GM19193 (cell line): ENCODE measurements around the gene SECISBP2.

ENCODE experiments used
- POLR2A ChIP-seq: IDR thresholded peaks from 4 replicates; pipeline ENCODE4 v1.6.1; 2011; ENCODE audit not compliant: insufficient read depth, insufficient read length; ENCODE audit errors: extremely low read depth

SECISBP2 gene

DNA sequence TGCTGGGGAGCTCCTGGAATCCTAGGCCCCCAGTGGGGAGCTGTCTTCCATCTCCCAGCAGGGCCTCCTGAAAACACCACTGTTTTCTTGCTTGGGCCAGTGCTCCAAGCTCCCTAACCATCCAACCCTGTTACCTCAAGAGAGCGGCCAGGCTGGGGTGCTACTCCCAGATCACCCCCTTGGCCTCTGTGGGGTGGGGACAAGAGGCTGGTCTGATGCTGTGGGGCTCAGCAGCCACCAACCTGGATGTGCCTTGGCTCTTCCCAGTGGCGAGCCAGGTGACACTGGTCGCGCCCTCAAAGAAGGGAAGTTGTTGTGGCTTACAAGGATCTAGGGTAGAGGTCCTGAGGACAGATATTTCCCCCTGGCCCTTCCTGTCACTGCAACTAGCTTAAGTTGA is 49.0 kb downstream of the SECISBP2 start:
- no peak for TF ChIP-seq POLR2A

DNA sequence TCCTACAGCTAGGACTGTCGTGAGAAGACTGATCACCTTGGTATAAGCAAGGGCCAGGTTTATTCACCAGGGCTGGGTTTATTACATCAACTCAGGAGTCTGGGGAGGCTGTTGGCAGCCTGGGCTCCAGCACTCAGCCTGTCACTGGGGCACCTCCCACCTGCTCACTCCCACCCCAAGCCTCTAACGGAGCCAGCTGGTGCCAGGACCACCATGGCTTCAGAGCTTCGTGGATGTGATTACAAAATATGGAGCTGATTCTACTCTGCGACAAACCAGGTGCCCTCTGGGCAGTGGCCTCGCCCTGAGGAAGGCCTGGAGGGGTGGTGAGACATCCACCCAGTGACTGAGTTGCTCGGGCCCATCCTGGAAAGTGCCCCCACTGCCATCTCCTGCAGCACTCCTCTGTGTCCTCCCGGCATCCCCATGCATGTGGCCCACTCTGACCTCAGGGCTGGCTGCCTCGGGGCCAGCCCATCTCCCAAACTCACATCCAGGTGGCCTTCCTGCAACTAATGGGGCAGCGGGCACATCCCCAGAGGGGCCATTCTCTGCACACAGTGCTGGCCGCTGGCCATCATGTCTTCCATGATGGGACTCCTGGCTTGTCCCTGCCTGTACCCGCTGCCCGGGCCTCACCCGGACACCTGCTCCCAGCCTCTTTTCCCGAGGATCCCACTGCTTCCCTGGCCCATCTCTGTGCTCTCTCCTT is 49.6 kb downstream of the SECISBP2 start:
- TF ChIP-seq POLR2A, result no peak

DNA sequence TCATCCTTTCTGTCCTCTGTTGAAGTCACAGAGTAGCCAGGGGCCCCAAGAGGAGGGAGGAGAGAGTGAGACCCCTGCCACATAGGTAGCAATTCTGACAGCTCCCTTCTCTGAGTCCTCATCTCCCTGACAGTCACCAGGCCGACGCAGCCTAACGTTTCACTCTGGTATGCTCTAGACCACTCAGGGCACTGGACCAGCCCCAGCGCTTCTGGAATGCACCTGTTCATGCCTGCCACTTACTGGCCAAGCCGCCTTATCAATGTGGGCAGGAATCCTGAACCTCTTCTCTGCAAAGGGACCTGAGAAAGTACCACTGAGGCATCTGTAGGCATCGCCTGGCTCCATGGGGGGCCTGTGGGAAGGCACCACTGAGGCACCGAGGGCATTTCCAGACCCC is 50.2 kb downstream of the SECISBP2 start:
- TF ChIP-seq POLR2A, result no peak

DNA sequence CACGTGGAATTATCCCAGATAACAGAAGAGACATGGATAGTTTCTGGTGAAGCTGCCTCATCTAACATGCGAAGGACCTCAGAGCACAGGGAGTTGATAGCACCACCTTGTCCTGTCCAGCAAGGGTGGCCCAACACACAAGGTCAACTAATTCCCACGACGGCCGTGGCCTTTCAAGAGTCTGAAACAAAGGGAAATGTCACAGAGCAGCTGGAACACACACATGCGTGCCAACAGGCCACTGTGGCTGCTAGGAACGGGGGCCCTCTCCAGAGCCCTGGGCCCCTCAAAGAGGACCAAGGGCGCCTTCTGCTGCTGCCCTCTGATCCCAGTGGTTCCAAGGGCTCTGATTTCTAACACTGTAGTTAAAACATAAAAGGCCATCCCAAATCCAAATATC is 50.7 kb downstream of the SECISBP2 start:
- TF ChIP-seq POLR2A, result no peak

DNA sequence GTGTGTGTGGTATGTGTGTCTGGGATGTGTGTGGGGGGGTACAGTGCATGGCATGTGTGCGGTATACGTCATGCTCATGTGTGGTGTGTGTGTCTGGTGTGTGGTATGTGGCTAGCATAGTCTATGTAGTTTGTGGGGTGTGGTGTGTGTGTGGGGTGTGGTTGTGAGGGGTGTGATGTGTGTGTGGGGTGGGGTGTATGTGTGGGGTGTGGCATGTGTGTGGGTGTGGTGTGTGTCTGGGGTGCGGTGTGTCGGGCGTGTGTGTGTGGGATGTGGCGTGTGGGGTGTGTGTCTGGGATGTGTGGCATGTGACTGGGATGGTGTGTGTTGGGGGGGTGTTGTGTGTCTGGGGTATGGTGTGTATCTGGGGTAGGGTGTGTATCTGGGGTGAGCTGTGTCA is 52.3 kb downstream of the SECISBP2 start:
- TF ChIP-seq POLR2A, result no peak

DNA sequence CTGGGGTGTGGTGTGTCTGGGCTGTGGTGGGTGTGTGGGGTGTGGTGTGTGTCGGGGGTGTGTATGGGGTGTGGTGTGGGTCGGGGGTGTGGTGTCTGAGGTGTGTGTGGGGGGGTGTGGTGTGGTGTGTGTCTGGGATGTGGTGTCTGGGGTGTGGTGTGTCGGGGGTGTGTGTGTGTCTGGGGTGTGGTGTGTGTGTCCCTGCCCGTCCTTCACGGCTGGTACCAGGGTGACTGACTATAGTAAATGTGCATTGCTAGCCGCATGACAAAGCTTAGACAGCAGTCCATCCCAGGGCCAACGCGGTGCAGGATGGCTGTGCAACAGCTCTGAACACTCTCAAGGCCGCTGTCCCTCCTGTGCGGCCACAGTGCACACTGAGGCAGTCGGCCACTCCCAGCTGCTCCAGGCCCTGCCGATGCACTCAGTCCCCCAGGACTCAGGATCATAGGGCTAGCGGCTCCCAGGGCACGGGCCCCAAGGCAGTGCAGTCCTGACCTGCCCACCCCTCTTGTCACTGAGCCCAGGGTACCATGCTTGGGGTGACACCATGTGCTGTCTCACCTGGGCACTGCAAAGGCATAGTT is 54.0 kb downstream of the SECISBP2 start:
- TF ChIP-seq POLR2A, result no peak

DNA sequence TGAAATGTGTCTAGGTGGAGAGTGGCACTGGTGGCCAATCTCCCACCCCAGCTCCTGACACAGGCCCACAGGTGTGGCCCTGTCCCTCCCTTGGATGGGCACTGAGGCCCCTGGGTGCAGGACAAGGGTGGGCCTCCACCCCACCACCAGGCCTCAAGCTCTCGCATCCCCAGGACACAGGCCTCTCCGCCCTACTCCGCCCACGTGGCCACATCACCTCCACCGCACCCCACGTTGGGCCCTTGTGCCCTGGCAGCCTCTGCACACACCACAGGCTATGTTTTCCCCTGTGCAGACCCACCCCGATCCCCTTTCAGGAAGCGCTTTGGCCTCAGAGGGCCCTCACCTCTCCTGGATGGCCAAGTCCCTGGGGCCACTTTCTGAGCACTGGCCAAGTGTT is 54.7 kb downstream of the SECISBP2 start:
- no peak for TF ChIP-seq POLR2A

DNA sequence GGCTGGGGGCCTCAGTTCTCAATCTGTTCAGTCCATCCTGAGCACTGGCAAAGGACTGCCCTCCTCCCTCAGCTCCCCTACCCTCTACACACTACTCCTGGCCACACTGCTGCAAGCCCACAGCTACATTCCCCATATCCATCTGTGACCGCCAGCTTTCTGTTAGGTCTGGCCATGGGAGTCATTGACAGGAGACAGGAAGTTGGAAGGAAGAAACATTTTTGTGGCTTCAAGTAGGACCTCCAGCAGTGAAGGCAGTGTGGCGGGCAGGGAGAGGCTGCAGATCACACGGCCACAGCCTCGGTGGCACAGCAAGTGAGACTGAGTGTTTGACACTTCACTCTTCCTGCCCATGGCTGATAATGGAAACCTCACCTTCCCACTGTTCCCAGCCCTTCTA is 55.9 kb downstream of the SECISBP2 start:
- no peak for TF ChIP-seq POLR2A

DNA sequence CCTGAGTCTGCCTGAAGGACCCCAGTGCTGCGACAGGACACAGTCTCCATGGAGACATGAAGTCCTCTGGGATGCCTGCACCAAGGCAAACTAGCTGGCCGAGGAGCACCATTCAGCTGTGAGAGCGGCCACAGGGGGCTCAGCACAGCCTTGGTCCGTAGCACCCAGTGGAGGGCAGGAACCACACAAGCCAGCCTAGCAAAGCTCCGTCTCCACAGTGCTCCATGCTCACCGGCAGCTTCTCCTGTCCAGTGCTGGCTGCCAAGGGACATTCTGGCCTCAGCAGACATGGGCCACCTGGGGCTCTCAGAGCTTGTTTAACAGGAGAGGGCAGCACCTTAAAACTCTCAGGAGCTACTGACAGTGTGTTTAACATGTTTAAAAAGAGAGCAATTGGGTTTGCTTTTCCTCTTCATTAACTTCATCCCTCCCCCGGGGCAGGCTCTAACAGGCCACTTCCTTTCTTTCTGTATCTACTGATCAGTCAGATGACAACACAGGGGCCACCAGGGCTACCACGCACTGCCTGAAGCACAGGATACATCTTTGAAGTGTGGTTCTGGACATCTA is 57.0 kb downstream of the SECISBP2 start:
- peak; percentile 39 for TF ChIP-seq POLR2A

DNA sequence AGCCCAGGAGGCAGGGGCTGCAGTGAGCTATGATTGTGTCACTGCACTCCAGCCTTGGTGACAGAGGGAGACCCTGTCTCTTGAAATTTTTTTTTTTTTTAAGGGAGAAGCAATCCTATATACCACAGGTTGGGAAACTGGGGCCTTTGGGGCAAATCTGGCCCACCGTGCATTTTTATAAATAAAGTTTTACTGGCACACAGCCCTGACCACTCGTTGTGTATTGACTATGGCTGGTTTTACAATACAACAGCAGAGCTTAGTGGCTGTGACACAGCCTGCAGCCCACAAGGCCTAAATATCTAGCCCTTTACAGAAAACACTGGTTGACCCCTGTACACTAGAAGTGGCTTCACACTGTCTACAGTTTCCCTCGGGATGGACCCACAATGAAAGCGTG is 58.0 kb downstream of the SECISBP2 start:
- no peak for TF ChIP-seq POLR2A

DNA sequence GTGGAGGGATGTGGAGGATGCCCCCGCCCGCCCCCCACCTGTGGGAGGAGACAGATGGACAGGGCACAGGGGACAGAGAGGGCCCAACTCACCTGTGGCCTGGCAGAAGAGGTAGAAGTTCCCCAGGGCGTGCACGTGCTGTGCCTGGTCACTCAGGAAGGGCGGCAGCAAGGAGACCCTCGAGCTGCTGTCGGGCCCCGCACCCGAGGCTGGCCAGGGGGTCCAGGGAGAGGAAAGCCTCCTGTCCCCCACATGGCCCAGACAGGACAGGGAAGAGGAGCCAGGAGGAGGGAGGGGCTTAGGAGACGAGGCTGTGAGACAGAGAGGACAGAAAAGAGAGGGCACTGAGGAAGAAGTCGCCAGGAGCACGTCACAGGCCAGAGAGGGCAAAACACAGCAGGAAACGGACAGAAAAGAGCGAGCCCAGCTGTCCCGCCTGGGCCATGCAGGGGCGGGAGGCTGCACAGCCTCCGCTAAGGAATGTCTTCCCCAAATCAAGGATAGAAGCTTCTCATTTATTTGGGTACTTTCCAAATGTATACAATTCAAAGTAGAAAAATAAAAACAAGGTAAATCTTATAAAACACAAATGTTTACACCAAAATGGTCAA is 58.5 kb downstream of the SECISBP2 start:
- no peak for TF ChIP-seq POLR2A

DNA sequence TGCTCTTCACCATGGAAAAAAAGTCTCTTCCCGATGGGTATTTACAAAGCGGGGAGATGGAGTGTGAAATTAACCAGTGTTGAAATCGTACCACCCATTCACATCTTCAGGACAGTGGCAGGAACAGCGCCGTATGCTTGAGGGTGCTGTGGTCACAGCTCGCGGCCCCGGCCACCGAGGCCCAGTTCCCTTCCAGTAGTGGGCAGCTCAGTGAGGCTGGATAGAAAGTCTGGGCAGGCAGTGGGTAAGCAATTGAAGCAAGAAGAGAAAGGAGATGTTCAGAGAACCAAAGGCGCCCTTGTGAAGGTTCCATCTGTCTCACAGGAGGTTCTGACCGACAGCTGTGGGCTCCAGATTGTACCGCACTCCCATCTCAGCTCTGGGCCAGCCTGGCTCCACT is 59.1 kb downstream of the SECISBP2 start:
- TF ChIP-seq POLR2A, result no peak

DNA sequence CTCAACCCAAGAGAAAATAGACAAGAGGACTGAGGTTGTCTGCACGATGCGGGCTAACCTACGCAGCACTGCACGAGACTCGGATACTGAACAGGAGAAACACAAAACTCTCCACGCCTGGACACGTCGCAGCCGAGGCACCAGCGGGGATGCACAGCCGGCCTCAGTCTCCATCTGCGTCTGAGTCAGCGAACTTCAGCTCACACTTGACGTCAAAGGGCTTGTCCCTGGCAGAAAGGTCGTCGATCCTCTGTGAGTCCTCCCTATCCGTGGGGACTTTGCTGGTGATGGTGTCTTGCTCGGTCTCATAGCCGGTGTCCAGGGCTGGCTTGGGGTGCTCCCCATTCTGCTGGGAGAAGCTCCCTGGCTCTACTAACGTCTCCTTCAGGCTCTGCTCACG is 60.2 kb downstream of the SECISBP2 start:
- no peak for TF ChIP-seq POLR2A

DNA sequence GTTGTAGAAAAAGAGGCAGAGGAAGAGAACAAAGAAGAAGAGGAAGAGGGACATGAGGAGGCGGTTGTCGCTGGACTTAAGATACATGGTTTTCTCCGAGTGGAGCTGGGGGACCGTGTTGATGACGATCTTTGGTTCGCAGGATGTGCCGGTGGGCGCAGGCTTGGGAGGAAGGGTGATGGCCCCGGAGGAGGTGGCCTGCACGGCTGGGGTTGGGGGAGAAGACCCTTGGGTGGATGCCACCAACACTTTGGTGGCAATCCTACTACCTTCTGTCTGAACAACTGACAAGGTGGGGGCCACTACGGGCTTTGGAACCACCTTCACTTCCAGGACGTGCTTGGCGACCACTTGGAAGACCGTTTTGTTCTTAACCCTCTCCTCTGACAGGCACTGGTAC is 60.7 kb downstream of the SECISBP2 start:
- TF ChIP-seq POLR2A, result no peak

DNA sequence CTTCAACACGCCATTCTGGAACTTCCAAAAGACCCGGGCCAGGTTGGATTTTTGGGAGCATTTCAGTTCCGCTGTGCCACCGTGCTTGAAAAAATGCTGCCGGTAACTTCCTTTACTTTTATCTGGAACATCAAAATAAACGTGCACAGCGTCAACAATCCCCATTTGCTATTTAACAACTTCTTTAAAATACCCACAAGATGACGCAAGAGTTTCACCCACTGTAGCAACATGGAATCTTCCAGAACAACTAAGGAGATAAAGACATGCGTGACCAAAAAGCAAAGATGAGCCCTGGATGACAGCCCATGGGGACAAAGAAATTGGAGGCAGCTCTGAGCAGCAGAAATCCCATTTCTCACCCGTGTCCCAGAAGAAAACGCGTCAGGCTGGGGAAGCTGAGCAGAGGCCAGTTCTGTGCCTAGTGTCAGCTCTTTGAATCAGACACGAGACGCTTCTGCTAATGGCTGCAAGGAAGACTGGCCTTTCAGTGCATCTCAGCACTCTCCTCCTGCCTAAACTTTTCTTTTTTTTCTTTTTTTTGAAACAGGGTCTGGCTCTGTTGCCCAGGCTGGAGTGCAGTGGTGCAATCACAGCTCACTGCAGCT is 61.3 kb downstream of the SECISBP2 start:
- TF ChIP-seq POLR2A, result no peak
